Superior temporal gyrus (tissue), 1 donor: ENCODE measurements around the gene CABLES2.

Experiments used
- DNase-seq: peaks from one replicate; pipeline ENCODE4 v3.0.0-alpha.2; 2016; ENCODE audit errors: extremely low spot score

CABLES2 gene

DNA sequence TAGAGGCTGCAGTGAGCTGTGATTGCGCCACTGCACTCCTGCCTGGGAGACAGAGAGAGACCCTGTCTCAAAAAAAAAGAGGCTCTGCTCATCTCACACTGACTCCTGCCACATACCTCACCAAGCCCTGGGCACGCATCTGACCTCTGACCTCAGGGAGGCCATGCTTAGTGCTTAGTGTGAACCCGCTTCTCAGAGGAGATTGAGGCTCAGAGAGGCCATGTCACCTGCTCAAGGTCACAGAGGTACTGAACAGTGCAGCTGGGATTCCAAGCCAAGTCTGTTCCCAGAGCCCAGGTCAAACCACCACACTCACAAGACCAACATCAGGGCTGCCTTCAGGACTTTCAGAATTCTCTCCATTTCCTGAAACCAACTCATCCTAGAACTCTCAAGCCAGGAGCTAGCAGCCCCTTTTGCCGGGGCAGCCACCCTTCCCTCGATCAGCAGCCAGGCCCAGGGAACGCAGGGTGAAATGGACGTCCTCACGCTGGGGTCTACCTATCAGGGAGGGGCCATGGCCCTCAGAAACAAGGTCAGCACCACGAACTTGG, 2.9 kb downstream of the CABLES2 start:
- no peak for DNase-seq

DNA sequence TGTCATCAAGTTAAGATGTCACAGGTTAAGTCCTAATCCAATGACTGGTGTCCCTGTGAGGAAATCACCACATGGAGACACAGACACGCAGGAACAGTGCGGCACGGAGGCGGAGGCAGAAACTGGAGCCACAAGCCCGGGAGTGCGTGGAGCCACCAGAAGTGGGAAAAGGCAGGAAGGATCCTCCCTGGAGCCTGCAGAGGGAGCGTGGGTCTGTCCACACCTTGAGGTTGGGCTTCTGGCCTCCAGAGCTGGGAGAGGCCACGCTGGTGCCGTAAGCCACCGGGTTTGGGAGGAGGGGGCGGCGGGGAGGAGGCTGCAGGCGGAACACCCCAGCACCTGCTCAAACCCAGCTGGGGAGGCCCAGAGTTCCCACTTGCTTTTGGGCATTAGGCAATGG, 3.8 kb downstream of the CABLES2 start:
- DNase-seq = no peak

DNA sequence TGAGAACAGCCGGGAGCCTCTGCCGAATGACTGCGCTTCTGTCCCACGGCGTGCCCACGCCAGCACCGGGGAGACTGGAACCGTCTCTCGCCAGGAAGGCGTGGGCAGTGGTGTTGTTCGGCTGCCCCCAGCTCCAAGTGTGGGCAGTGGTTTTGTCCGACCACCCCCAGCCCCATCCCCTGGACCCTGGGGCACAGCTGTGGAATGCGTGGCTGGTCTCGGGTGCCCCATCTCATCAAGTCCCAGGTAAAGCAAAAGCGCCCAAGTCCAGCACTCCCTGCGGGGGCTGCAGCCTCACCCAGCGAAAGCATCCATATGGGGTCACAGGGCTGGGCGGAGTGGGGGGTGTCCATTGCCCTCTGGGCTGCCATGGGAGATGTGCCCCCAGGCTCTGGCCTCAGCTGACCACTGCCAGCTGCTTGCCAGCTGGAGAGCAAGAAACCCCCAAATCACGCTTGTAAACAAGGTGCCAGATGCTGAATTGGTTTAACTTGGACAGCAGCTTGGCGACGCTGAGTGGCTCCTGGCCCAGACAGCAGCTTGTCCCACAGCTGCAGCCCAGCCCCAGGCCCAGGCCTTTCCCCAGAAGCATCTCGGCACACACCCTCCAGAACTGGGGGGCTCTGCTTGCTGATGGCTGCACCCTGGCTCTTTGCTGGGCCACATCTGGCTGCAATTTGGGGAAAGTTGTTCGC, 4.5 kb downstream of the CABLES2 start:
- no peak for DNase-seq

DNA sequence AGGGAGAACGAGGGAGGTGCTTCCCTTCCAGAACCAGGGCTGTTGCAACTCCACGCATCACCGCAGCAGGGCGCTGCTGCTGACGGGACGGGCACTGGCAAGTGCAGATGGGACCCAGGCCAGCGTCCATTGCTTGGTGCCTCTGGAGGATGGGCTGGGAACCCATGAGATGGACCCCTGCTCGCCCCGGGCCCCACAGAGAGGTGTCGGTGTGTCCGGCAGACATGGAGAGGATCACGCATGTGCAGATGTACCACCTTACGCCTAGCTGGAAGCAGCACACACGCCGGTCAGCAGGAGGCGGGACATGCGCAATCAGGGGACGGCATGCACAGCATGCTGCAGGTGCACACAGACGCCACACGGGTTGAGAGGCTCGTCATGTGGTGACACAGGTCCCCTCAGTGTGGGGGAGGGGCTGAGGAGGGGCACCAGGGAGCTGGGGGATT, 5.7 kb downstream of the CABLES2 start:
- no peak for DNase-seq

DNA sequence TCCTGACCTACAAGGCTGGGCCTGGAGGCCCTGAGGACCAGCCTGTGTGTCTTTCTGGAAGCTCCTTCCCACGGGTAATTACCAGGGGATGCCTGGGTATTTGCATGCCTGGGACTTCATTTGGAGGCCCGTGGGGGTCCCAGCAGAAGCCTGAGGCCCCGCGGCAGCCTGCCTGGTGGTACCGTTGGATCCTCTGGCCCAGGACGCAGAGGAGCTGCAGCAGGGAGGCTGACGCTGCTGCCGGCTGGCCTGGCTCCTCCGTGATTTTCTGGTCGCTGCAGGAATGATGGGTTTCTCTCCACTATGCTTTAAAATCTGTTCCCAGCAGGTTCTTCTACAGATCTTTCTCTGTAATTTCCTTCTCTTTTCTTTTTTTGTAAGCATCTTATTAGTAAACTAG, 6.5 kb downstream of the CABLES2 start:
- DNase-seq = no peak

DNA sequence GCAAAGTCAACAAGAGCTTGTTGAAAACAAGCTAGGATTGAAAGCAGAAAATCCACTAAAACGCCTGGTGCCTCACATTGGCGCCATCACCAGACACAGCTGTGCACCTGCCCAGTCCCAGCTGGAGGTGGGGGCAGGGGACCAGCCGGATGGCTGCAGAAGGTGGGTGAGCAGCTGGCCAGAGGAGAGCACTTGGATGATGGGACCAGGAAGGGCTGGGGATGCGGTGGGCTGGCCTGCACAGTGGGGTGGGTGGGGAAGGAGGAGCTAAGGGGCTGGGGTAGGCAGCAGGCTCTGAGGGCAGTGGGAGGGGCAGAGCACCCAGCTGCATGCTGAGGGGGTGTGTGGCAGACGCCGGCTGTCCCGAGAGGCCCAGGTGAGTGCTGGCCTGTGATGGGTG, 7.1 kb downstream of the CABLES2 start:
- no peak for DNase-seq

DNA sequence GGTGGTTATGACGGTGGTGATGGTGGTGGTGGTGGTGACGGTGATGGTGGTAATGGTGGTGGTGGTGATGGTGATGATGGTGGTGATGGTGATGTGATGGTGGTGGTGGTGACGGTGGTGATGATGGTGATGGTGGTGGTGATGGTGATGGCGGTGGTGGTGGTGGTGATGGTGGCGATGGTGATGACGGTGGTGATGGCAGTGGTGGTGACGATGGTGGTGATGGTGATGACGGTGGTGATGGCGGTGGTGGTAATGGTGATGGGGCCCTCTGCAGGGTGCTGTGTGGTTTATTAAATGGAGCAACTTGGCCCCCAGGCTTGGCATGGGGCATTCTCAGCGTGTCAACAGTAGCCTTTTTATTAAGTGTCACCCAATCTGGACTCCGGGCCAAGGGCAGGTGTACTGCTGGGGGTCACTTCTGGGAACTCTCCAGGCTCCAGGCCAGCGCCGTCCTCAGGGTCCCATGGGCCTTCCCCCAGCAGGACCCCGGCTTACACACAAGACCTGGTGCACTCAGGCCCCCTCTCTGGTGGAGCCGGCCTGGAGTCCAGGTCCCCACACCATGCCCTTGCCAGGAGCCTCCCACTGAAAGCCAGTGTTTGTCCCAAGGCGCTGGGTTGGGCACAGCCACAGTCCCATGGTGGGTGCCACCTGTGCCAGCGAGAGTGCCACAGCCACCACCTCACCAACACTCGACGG, 8.8 kb downstream of the CABLES2 start:
- DNase-seq = no peak

DNA sequence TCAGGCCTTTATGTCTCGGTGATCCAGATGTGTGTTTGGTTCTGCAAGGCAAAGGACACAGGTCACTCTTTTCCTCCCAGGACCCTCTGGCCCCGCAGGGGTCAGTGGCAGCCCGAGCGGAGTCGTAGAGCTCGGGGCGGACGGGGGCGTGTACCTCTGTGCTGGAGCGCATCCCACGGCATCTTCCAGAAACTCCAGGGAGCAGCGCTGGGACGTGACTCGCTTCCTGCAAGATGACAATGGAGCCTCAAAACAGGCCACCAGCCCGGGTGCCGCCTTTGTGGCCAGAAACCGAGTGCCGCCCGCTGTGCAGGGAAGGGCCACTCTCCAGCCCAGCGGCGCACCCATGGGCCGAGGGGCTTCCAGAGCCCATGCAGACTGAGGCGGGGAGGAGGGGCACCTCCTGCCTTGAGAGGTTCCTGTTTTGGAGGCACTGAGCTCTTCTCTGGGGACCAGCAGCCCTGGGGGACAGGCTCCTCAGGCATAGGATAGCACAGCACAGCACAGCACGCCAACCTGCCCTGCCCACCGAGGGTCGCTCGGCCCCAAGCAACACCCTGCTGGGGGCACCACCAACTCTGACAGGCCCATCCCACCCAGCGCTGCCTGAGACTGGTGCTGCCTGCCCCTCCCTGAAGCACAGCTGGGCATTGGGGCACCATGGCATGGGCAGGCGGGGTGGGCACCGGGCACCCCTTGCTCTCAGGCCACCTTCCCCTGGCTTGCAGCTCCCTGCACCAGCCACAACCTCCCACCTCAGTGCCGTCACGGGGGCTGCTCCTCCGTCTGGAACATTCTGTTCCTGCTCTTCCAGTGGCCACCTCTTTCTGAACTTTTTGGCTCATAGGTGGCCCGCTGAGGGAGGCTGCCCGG, 10.5 kb downstream of the CABLES2 start:
- no peak for DNase-seq

DNA sequence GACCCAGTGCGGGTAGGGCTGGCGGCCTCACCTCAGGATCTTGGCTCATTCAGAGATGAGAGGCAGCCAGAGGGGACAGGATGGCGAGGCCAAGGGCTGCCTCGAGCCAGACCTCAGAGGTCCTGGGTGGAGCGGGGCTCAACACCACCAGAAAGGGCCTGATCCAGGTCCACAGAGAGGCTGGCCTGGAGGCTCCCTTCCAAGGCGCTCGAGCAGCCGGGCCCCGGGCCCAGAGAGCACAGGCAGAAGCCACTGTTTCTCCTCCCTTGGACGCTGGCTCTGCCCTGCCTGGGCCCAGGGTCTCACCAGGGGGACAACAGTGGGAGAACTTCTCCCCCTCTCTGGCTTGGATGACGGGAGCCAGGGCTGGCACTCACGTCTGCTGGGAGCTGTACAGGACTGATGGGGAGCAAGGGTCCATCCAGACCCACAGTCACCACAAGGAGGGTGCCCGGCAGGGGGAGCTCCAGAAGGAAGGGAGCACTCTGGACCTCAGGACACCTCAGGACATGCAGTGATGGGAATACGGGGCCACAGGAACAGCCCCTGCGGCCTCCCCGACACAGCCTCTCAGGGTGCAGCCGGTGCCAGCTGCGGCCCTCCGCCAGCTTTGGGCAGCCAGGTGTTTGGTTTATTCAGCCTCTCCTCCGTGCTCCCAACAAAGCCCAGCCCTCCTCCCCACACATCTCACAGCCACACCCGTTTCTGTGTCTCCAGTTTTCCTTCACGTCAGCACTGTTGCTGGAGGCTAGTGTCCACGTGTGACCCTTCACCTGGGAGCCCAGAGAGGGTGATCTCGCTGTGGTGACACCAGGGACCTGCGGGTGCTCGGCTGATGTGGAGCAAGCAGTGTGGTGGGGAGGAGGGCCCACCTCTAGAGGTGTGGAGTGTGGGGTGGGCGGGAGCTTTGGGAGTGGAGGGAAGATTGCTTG, 11.5 kb downstream of the CABLES2 start:
- DNase-seq = no peak

DNA sequence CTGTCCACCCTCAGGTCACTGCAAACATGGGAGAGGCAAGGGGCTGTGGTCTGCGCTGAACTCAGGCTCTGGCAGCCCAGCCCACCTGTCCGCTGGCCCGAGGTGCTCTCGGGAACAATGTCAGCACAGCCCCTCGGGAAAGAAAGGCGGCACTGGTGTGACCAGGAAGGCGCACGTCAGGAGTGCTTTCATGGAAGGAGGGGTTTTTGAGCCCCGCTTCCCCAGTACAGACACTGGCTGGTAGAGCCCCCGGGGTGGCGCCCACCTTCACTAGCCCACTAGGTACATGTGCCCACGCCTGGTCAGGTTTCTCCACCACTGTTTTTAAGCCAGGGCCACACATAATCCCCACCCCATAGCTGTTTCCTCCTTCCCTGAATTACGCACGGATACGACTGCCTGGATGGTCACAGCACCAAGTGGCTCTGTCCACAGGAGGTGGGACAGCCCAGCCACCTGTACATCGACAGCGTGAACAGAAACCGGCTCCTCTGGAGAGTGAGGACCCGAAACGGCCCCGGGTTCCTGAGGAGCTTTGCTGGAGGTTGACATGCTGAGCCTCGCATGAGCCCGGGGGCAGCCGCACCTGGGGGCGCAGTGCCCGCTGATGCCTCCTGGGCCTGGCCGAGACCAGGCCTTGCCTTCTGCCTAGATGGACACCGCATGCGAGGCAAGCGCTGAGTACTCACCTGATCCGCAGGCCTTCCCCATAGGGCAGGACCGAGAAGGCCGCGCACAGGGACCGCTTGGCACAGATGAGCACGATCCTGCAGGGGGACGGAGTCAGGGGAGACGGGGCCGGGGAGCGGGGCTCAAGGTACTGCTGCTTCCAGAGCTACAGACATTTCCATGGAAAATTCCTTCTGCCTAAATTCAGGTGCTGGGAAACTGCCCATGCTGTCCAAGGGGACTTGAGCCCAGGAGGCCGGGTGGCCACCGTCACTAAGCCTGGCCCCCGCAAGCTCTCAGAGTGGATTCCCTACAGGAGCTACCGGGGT, 12.5 kb downstream of the CABLES2 start:
- no peak for DNase-seq

DNA sequence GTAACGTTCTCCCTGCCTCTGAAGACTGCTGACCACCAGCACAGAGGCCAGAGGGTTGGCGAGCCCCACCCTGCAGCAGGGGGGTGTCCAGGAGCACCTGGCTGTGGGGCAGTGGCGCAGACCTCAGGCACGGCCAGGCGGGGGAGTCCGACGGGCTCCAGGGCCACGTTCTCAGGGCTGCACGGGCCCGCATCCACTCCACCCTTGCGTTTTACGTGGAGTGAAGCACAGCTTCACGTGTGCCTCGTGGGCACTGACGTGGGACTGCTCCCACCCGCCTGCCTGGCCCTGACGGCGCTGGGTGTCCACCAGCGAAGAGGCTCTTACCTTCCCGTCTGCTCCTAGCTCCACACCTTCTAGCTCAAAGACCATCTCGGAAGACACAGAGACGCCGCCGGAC, 13.3 kb downstream of the CABLES2 start:
- no peak for DNase-seq

DNA sequence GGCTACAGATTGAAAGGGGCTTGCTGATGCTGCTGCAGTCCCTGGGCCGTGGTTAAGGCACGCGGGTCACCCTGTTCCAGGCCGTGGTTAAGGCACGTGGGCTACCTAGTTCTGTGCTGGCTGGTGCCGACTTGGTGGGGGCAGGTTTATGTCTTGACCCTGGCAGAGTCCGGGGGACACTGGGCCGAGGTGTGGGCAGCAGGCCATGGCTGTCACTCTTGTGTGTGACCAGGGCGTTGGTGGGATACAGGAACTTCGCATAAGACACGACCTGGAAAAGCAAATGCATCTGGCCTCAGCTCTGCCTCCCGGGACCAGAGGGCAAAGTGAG, 13.8 kb downstream of the CABLES2 start:
- no peak for DNase-seq

DNA sequence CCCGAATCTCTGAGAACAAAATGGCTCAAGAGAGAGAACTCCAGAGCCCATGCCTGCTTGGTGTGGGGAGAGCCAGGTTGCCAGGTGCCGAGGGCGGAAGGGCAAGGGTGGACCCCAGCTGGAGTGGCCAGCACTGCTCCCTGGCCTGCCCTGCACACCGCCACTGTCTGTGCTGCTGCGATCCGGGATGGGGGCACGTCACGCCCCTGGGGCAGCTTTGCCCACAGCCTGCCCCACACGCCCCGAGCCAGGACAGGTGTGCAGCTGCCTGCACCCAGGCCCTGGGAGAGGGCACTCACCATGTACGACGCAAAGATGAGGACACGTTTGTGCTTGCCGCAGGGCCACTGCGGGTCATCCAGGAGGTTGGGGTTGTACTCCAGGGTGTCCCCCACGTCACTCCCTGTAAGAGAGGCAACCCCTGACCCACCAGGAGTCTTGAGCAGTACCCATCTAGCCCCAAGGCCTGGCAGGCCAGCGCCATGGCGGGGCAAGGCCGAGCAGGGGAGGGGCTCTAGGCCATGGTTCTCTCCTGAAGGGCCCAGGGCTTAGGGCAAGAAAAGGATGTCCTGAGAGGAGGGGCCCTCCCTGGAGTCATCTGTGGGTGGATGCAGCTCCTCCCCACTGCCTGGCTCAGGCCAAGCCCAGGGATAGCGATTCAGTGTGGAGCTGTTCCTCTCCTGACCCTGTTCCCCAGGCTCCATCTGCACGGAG, 14.3 kb downstream of the CABLES2 start:
- DNase-seq = no peak

DNA sequence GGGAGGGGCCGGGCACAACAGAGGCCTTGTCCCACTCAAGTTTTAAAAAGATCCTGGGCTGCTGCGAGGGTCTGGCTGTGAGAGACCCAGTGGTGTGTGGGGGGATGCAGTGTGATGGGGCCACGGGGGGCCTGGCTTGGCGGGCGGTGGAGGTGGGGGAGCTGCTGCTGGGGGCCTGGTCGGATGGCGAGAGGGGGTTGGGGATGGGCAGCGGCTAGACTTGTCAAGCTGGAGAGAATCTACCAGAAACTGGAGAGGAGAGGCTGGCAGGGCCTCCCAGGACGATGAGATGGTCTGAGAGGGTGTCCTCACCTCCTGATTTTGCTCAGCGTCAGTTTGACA, 15.0 kb downstream of the CABLES2 start:
- no peak for DNase-seq

DNA sequence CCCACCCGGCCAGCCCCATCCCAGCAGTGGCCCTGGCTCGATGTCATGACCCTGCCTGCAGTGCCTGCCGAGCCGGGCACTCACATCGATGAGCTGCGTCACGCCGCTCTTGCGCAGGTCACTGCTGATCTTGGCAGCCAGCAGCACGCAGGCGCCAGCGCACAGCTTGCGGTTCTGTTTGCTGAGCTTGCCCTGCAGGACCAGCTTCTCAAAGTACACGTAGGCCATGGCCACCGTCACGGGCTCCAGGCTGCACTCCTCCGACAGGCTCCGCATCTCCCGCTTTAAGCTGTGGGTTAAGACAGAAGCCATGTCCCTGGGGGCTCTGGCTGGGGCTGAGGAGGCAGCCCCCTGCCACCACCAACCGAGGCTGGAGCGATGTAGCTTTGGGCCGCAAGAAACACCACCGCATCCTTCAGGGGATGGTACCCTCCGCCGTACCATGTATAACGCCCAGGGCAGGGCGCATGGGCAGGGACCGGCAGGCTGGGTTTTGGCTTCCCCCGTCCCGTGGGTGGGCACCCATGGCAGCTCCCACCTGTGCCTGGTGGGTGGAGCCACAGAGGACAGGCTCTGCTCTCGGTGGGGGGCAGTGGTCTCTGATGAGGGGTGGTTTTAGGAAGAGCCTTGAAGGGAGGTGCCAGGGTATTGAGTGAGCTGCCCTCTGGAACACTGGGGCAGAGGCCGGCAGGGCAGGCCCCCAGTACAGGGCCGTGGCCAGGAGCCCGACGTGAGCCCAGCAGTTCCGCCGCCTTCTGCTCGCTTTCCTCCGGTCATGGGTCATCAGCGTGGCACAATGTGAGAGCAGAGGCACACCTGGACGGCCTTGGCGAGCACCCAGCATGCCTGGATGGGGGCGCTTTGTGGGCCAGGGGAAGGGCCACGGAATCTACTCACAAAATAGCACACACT, 15.7 kb downstream of the CABLES2 start:
- DNase-seq = no peak

DNA sequence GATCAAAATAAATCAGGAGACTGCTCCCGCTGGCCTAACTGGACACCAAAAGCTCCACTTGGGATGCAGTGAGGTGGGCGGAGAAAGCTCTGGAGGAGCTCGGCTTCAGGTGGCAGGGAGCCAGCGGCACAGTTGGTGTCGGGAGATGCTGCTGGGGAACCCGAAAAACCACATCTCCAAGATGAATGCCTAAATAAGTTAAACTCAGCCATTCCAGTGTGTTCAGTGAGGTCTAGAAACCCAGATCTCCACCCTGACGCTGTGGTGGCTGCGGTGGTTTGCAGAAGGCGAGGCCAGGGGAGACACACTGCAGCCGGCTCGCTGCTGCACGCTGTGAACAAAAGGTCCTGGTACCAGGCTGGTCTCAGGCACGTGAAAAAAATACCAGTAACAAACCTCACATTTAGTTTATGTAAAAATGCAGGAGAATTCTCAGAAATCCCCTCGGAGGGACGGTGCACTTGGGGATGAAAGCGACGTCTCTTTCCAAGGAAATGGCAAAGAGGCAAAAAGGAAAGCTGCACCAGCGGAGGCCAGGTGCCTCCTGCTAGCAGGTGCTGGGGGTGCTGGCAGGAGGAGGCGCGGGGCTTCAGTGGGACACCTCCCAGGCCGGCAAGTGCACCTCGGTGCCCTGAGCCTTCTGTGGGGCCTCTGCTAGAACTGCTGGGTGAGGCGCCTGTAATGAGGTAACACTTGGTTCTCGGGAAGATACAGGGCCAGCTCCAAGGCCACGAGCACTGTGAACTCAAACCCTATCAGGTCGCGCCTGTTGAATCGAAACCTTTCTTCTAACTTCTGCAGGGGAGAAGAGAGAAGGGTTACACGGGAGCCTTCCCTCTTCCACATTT, 16.5 kb downstream of the CABLES2 start:
- DNase-seq = peak; percentile 63

DNA sequence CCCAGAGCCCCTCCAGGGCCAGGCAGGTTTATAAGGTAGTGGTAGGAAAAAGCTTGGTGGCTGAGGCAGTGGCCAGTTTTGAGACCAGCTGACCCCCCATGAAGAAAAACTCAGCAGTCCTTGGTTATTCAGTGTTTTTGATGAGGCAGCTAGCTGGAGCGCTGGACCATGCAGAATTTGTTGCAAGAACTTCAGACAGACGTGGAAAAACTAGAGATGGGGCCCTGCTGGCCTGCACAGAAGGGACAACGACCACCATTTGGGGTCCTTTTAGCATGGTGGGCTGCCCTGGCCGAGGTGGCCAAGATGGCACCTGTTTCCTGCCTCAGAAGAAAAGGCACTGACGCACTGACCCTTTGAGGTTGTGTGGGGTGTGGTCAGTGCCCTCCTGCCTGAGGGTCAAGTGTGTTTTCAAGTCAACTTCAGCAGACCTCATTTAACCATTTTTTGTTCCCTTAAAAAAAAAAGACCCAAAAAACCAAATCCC, 17.4 kb downstream of the CABLES2 start:
- DNase-seq = no peak
